ENCODE measurements around the gene TULP1.
A peak's percentile ranks its signal among the peaks of the same experiment; 100 is the strongest.

The TULP1 gene

DNA sequence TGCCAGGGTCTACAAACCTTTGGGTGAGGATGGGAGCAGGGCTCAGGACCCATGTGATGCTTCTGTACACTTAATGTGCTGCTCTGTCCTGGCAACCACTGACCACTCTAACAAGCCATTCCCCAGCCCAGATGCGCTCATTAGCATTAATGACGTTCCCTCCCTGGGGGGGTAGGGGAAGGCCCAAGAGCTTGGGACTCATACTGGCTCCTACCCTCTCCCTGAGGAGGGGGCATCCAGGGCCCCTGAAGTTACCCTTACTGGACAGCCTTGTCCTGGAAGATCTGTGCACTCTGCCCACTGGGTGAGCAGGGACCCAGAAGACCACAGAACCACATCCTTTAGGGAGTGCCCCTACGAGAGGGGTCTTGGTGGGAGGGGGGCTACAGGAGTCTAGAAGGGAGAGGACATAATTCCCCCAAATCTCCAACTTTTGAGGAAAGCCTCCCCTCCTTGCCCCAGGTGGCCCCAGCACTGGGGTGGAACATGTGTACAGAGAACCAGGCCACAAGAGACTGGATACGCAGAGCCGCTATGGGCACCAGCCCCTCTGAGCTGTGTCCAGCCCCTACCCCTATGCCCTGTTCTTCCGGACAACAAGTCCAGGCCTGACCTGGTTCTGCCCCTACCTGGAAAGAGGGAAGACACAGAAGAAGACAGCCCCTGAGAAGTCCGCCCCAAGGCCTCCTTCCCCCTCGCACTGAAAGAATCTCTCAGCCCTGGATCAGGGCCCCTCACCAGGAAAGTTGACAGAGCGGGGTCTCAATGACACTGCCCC, 17.2 kb downstream of the TULP1 start:
- H3K4me3 ChIP-seq (ENCODE audit: control insufficient read depth, low read depth, low read length) = peak overlapping the region; percentile 68
- no peak for DNase-seq (ENCODE audit: low read depth)
- TF ChIP-seq, protein P1, sequence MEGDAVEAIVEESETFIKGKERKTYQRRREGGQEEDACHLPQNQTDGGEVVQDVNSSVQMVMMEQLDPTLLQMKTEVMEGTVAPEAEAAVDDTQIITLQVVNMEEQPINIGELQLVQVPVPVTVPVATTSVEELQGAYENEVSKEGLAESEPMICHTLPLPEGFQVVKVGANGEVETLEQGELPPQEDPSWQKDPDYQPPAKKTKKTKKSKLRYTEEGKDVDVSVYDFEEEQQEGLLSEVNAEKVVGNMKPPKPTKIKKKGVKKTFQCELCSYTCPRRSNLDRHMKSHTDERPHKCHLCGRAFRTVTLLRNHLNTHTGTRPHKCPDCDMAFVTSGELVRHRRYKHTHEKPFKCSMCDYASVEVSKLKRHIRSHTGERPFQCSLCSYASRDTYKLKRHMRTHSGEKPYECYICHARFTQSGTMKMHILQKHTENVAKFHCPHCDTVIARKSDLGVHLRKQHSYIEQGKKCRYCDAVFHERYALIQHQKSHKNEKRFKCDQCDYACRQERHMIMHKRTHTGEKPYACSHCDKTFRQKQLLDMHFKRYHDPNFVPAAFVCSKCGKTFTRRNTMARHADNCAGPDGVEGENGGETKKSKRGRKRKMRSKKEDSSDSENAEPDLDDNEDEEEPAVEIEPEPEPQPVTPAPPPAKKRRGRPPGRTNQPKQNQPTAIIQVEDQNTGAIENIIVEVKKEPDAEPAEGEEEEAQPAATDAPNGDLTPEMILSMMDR (conservative IDR thresholded peaks at IDR 0.05; ENCODE audit: control insufficient read depth, insufficient read depth, low read depth, low read length) = no peak

DNA sequence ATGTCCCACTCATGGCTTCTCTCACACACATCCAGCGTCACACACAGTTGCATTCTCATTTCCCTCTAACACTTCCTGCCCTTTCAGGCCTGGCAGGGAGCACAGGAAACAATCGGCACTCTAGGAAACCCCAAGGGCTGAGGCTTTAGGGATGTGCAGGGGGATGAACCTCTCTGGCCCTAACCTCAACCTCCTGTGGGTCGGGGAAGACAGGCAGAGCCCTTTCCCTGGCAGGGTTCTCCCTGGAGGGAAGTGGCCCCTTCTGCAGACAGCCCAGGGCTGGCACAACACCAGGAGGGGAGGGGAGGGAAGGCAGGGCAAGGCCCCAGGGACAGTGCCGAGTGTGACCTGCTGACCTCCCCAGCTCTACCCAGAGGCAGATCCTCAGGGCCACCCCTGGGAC, 18.5 kb downstream of the TULP1 start:
- TF ChIP-seq, protein P1 (conservative IDR thresholded peaks at IDR 0.05; ENCODE audit: control insufficient read depth, insufficient read depth, low read depth, low read length) = no peak
- no peak for DNase-seq (ENCODE audit: low read depth)
- H3K4me3 ChIP-seq (ENCODE audit: control insufficient read depth, low read depth, low read length) = no peak overlapping the region

DNA sequence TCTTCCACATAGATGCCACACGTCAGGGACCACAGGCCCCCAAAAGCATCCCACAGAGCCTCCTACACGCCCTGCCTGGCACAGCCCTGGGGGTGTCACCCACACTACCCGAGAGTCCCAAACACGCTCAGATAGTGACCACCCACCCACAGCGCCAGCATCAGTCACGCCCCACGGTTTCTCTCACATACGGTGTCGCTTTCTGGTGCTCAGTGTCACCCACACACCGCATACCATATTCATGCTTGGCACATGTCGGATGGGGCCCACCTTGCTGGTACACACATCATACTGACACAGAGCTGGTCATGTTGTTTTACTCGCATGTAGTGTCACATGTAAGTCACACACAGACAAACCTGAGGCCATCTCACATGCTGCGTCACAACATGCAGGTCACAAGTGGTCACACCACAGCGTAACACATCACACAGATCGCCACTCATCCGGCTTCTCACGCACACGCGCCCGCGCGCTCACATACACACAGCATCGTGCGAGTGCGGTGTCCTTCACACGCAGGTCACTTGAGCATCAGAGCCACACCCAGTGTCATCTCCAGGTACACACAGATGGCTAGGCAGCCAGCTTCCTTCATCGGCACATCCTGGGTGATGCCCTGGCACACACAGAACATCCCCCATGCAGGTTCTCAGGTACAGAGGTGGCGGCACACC, 19.3 kb downstream of the TULP1 start:
- TF ChIP-seq, protein P1 (conservative IDR thresholded peaks at IDR 0.05; ENCODE audit: control insufficient read depth, insufficient read depth, low read depth, low read length) = no peak
- no peak for DNase-seq (ENCODE audit: low read depth)
- H3K4me3 ChIP-seq (ENCODE audit: control insufficient read depth, low read depth, low read length) = no peak overlapping the region

- no peak overlapping the region for H3K4me3 ChIP-seq (ENCODE audit: control insufficient read depth, low read depth, low read length)
- no peak for DNase-seq (ENCODE audit: low read depth)
- TF ChIP-seq, protein P1 (conservative IDR thresholded peaks at IDR 0.05; ENCODE audit: control insufficient read depth, insufficient read depth, low read depth, low read length) = no peak
These were observed 19.8 kb downstream of the TULP1 start for GRCh38 chr6:35492974-35493284.

GRCh38 chr6:35492258-35492973, 20.3 kb downstream of the TULP1 start:
- TF ChIP-seq, protein P1 (conservative IDR thresholded peaks at IDR 0.05; ENCODE audit: control insufficient read depth, insufficient read depth, low read depth, low read length) = no peak
- DNase-seq (ENCODE audit: low read depth) = no peak
- H3K4me3 ChIP-seq (ENCODE audit: control insufficient read depth, low read depth, low read length) = no peak overlapping the region

- no peak for DNase-seq (ENCODE audit: low read depth)
- TF ChIP-seq, protein P1 (conservative IDR thresholded peaks at IDR 0.05; ENCODE audit: control insufficient read depth, insufficient read depth, low read depth, low read length) = no peak
- no peak overlapping the region for H3K4me3 ChIP-seq (ENCODE audit: control insufficient read depth, low read depth, low read length)
These were observed 21.0 kb downstream of the TULP1 start for GRCh38 chr6:35491558-35492257.

All from fibroblast of mammary gland (primary cell).